GM12878 (cell line): ENCODE measurements around the gene TSEN34. TPM values are rescaled to one million over a fixed set of nuclear protein-coding genes. Genes with fewer than 3 reads are reported as not detected.

Source experiments
- EED ChIP-seq: sonication (generic); IDR thresholded peaks from 2 replicates; pipeline ENCODE4 v1.6.1; 2016; ENCODE audit warnings: antibody characterized with exemption, low read depth
- JUNB ChIP-seq: IDR thresholded peaks from 2 replicates; pipeline ENCODE4 v1.6.1; 2016; ENCODE audit warnings: antibody characterized with exemption, mild to moderate bottlenecking
- JUND ChIP-seq: IDR thresholded peaks from 2 replicates; pipeline ENCODE4 v1.6.1; 2012; ENCODE audit warnings: low read depth, mild to moderate bottlenecking, low read length, improper control_type of control experiment, moderate library complexity
- MTA2 ChIP-seq: fragments of 450-650 bp; IDR thresholded peaks from 2 replicates; pipeline ENCODE4 v1.6.1; 2016; ENCODE audit warnings: low read depth, mild to moderate bottlenecking, moderate library complexity
- MXI1 ChIP-seq: fragments of 150-350 bp; IDR thresholded peaks from 2 replicates; pipeline ENCODE4 v1.6.1; 2011; ENCODE audit warnings: low read depth, mild to moderate bottlenecking, inconsistent platforms, low read length, improper control_type of control experiment
- NR2F1 ChIP-seq: fragments of 450-650 bp; conservative IDR thresholded peaks from 2 replicates; pipeline ENCODE4 v1.6.1; 2017; ENCODE audit warnings: mild to moderate bottlenecking
- POU2F2 ChIP-seq: IDR thresholded peaks from 3 replicates; pipeline ENCODE4 v1.6.1; 2011; ENCODE audit warnings: low read depth, mild to moderate bottlenecking, low read length, borderline replicate concordance
- PRDM15 ChIP-seq: fragments of 450-650 bp; formaldehyde crosslinking; IDR thresholded peaks from 2 replicates; pipeline ENCODE4 v1.4.0; 2020; ENCODE audit warnings: mild to moderate bottlenecking, moderate library complexity
- RAD51 ChIP-seq: fragments of 450-650 bp; IDR thresholded peaks from 2 replicates; pipeline ENCODE4 v1.6.1; 2016; ENCODE audit warnings: moderate library complexity, mild to moderate bottlenecking, inconsistent platforms
- RELA ChIP-seq: fragments of 450-650 bp; IDR thresholded peaks from 2 replicates; pipeline ENCODE4 v1.8.0; 2014; ENCODE audit warnings: borderline replicate concordance; ENCODE audit not compliant: partially characterized antibody
- RFX5 ChIP-seq: IDR thresholded peaks from 2 replicates; pipeline ENCODE4 v1.6.1; 2011; ENCODE audit warnings: low read depth, low read length, improper control_type of control experiment
- SKIL ChIP-seq: fragments of 450-650 bp; IDR thresholded peaks from 2 replicates; pipeline ENCODE4 v1.6.1; 2017; ENCODE audit warnings: mild to moderate bottlenecking, low read depth, inconsistent platforms; ENCODE audit not compliant: poor library complexity, severe bottlenecking
- TCF3 ChIP-seq: IDR thresholded peaks from 2 replicates; pipeline ENCODE4 v1.6.1; 2012; ENCODE audit warnings: low read depth, mild to moderate bottlenecking, low read length, borderline replicate concordance; ENCODE audit not compliant: insufficient read depth
- USF1 ChIP-seq: IDR thresholded peaks from 2 replicates; pipeline ENCODE4 v1.6.1; 2011; ENCODE audit warnings: borderline replicate concordance, low read depth, mild to moderate bottlenecking, moderate library complexity, mixed read lengths, low read length; ENCODE audit not compliant: insufficient read depth; ENCODE audit errors: extremely low read length
- YBX1 ChIP-seq: fragments of 450-650 bp; IDR thresholded peaks from 2 replicates; pipeline ENCODE4 v1.6.1; 2016; ENCODE audit warnings: antibody characterized with exemption
- ZBTB40 ChIP-seq: fragments of 450-650 bp; IDR thresholded peaks from 2 replicates; pipeline ENCODE4 v1.6.1; 2016; ENCODE audit warnings: mild to moderate bottlenecking, moderate library complexity, borderline replicate concordance
- ZNF24 ChIP-seq: fragments of 450-650 bp; IDR thresholded peaks from 2 replicates; pipeline ENCODE4 v1.6.1; 2017; ENCODE audit warnings: antibody characterized with exemption, mild to moderate bottlenecking
- ZNF274 ChIP-seq: IDR thresholded peaks from one replicate; pipeline ENCODE4 v1.8.0; 2011; ENCODE audit not compliant: insufficient read length, insufficient read depth
- ZNF384 ChIP-seq: IDR thresholded peaks from 2 replicates; pipeline ENCODE4 v1.6.1; 2012; ENCODE audit warnings: low read depth, mild to moderate bottlenecking, low read length, improper control_type of control experiment, borderline replicate concordance
- polyA plus RNA-seq, 11 experiments: library from polyadenylated mRNA; depleted of rRNA in 4 of 11; unstranded in 6 of 11; stranded (reverse) in 5 of 11; fragments of >200 nt; fragmentation: Nextera tagmentation in 4 of 11; fragmentation: Illumina TruSeq in 1 of 11; extraction: Ambion mirVana in 4 of 11; extraction: Trizol in 1 of 11; gene quantifications; 1 replicate in 1 of 11; 2 replicates in 10 of 11; pipeline versions ENCODE4 v1.2.1 to v1.2.3, GENCODE V29; 2011 to 2016; ENCODE audit warnings: inconsistent platforms in 2 of 11, missing spikeins in 2 of 11, low read depth in 1 of 11
- total RNA-seq, 4 experiments: library from RNA; depleted of rRNA in 3 of 4; stranded (reverse); fragments of >200 nt in 3 of 4; fragmentation: Illumina TruSeq in 1 of 4; extraction: Trizol in 1 of 4; gene quantifications; 2 replicates each; pipeline versions ENCODE4 v1.2.1 to v1.2.3, GENCODE V29; 2013 to 2021

The TSEN34 gene
- total and polyA plus RNA-seq, 10 of the 15 experiments (the other 5 are each of a cell fraction or from before 2014, with no cell fraction given) = 1.0 to 35.9 (median 16.8) TPM

GRCh38 chr19:54189735-54190502 lies 1.2 kb upstream of the TSEN34 start (continued):
- TF ChIP-seq SKIL = no peak
- no peak for TF ChIP-seq JUND
- TF ChIP-seq RELA = peak; percentile 80
- peak; percentile 39; the same call in 1 of the 3 replicates for TF ChIP-seq POU2F2
- TF ChIP-seq ZNF24 = no peak
- no peak for TF ChIP-seq ZNF274
- no peak for TF ChIP-seq RAD51
- peak; percentile 87 for TF ChIP-seq RFX5
- TF ChIP-seq TCF3 = no peak
- TF ChIP-seq PRDM15 (CRISPR knock-in tag) = no peak
- TF ChIP-seq NR2F1 = no peak
- no peak for TF ChIP-seq ZNF384
- TF ChIP-seq EED = no peak
- no peak for TF ChIP-seq YBX1
- no peak for TF ChIP-seq MTA2
- TF ChIP-seq JUNB = no peak
- no peak for TF ChIP-seq USF1
- no peak for TF ChIP-seq ZBTB40
- TF ChIP-seq MXI1 = peak; percentile 83
